ENCODE results near the gene TTC13.
"Not testable (repeated sequence)": the region's sequence is repeated elsewhere in the genome, so short reads cannot be mapped to it uniquely, and the experiment has no call there.

Gene TTC13

DNA sequence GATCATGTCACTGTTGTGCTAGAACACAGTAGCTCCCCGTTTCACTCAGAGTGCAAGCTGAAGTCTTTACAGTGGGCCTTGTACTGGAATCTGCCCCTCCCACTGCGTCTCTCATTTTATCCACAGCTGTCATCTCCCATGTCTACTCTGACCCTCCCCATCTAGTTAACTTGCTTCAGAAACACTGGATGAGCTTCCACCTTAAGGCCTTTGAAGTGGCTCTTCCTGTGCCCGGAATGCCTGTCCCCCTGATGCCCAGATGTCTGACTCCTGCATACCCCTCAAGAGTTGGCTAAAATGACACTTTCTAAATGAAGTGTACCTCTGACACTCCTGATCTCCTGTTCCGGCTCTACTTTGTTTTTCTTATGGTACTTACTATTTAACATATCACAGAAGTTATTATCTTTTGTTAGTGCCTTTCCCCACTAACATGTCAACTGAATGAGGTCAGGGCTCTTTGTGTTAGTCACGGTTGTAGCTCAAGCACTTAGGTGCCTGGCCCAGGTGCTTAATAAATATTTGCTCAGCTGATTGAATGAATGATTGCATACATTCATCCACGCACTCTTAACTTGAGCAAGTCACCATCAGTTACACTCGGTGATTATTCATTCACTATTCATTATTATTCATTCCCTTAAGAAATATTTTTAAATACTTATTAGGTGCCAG, 13.6 kb upstream of the TTC13 start:
- no peak for DNase-seq (ENCODE audit: low read depth)

DNA sequence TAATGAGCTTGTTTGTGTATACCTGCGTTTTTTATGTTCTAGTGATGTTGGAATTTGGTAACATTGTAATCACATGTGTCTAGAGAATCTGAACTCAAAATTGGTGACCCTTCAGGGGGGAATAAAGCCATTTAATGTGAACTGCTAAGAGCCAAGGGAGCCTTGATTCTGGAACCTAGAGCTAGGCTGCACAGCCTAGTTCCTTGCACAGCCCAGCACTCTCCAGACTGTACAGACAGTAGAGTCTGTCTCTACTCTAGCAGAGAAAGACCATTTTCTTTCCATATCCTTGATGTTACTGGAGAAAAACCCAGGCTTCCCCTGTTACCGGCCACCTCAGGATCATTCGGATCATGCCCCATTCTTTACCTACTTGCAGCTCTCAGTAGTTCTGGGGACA, 8.8 kb upstream of the TTC13 start:
- no peak for DNase-seq (ENCODE audit: low read depth)

DNA sequence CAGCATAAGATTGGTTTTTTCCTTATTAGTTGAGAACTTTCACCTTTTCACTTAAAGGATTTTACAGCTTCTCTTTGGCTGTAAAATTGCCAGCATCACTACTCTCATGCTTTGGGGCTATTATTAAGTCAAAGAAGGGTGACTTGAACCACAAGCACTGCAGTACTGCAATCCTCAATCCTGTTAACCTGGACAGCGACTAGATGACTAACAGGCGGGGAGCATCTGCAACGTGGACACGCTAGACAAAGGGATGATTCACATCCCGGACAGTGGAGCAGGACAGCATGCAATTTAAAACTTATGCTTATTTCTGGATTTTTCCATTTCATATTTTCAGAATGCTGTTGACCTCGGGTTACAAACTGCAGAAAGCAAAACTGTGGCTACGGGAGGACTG, 8.3 kb upstream of the TTC13 start:
- no peak for DNase-seq (ENCODE audit: low read depth)

DNA sequence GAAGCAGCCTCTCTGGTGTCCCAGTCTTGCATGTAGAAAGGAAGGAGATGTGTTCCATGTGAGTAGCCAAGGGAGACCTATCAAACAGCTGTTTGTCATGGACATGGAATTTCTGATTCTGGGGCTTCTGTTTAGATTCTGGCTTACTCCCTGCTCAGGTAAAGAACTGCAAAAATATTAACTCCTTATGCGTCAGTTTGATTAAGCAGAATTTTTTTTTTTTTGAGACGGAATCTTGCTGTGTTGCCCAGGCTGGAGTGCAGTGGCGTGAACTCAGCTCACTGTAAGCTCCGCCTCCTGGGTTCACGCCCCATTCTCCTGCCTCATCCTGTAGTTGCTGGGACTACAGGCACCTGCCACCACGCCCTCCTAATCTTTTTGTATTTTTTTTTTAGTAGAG, 7.0 kb upstream of the TTC13 start:
- no peak for DNase-seq (ENCODE audit: low read depth)

DNA sequence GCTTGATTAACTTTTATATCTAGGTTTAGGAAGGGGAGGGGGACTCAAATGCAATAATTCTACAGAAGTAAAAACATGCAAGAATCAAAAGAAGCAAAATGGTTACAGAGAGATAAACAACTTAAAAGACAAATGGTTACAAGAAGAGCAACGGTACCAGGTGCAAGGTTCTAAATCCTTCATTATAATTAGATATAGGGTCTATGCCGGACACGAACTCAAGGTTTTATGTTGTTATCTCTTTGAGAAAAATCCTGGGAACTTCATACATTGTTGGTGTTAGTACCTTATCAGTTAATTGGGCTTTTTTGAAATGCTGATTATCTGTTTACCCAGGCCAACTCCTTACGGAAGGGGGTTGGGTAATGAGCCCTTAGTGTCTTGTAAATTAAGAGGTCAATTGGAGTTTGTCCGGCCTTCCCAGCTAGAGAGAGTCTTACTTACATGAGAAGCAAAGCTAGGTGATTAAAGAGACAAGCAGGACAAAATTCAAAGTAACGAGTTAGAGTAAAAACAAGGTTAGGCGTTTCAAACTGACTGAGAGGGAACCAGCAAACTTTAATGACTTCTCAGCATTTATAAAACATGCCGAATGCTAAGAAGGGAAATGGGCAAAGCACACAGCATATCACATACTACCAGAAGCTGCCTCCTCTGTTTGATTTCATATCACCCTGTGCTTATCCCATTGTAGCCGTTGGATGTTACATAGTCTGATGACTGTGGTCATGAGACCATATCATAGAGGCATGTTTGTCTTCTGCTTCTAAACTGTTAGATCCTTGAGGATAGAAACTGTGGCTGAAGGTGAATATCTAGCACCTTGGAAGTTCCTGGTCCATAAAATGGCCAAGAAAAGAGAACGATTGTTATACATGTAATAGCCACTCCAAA, 6.2 kb upstream of the TTC13 start:
- DNase-seq (ENCODE audit: low read depth), result not testable (repeated sequence)

DNA sequence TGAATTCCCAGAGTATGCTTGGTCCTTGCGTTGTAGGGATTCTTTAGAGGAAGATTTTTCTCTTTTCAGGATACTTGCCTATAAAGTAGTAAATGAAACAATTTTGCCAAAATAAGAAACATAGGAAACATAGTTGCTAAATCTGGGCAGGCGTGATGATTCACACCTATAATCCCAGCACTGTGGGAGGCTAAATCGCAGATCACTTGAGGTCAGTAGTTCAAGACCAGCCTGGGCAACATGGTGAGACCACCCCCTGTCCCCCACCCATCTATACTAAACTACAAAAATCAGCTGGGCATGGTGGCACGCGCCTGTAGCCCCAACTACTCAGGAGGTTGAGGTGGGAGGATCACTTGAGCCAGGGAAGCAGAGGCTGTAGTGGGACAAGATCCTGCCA, 5.2 kb upstream of the TTC13 start:
- DNase-seq (ENCODE audit: low read depth), result no peak

DNA sequence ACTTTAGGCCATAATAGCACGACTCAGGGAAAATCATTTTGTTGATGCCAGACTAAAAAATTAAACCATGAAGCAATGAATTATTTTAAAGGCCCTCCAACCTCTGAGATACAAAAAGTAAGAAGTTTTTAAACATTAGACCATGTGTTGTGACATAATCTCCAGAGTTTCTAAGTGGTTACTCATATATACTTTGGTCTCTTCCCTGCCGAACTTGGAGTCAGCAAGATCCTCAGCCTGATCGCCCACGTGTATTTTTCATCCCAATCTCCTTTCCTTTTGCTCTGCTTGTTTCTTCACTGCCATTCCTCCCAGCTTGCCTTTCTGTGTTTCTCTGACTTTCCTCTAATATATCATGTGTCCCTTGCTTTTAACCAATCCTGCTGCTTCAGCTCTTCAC, 4.0 kb upstream of the TTC13 start:
- DNase-seq (ENCODE audit: low read depth), result no peak

DNA sequence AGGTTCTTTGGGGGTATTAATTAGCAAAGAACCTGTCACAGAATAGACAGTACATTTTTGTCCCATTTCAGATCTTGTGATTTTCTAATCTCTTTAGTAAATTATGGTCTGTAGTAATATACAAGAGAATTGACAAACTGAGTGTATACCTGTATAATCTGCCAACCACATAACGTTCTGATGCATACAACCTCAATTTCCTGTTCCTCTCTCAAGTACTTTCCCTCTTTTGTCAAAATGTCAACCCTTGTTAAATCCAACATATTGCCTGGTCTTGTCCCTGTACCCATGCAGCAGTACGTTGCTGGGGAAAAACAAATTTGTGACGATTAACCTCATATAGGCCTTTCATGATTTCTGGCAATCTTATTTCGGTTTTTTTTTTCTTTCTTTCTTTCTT, 1.3 kb upstream of the TTC13 start:
- no peak for DNase-seq (ENCODE audit: low read depth)

DNA sequence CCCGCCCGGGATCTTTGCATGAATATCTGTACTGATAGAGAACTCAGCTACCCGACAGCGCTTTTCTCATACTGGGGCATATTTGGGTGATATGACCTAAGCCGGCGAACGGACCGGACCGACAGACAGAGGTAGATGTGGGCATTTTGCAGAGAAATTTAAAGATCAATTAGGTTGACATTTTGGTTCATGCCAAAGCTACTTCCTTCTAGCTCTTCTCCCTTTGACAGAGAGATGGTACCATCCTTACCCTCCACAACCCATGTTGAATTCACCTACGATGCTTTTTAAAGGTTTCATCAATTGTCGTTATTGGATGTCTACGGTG, 692 bp upstream of the TTC13 start:
- no peak for DNase-seq (ENCODE audit: low read depth)

DNA sequence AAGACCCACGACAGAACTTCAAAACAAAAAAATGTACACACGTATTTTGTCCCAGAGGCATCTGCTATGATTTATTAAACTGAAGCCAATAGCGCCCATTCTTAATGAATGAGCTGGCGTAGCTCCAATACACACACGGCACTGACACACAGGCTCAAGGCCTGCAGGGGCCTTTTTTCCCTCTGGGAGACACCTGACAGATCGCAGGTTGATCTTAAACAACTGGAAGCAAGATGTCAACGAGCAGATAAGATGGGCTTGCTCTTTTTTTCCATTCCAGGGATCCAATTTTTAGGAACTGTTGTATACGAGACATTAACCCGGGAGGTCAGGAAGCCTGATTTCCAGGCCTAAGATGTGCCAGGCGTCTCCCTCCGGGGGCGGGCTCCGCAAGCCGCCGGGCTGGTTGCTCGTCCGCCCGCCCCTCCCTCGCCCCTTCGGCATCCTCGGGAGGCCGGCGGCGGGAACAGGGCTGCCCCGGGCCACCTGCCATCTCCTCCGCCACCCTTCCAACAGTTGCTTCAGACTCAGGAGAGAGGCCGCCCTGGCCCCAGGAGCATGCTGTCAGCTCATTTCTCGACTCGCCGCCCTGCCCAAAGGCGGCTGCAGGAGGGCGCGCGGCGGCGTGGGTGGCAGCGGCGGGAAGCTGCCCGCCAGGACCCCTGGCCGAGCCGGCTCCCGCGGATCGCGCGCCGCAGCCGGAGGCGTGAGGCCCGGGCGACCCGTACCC, 735 bp downstream of the TTC13 start:
- peak; percentile 19 for DNase-seq (ENCODE audit: low read depth)

DNA sequence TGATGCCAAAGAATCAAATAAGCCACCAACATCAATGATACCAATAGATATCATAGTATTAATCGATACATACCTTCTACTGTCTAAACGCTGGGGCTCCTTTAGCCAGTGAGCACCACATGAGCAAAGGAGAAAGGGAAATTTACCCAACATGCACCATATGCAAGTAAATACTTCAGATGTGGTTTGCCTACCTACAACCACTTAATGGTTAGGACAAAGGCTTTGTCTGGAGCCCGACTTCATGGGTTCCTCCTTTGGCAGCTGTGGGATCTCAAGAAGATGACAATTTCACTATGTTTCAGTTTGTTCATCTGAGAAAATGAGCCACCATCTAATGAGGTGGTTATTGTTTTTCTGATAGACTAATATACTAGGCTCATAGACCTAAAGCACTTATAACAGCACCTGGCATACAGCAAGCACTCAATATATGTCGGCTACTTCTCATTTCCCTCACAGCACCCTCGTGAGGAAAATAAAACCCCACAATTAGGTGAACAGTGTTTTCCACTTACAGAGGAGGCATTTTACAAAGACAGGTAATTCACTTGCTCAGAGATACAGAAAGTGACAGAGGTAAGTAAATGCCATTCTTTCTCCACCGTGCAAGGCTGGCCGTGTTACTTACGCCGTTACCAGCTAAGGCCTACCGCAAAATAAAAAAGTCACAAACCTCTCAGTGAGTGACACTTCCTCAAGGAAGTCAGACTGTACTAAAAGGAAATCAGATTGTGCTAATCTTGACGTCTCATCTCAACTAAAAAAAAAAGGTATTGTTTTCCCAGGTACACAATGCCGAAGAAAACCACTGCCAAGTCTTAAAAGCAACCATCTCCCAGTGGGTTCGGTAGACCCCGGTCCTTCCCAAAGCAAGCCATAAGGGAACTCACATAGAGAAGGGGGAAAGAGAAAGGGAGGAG, 1.6 kb downstream of the TTC13 start:
- DNase-seq (ENCODE audit: low read depth), result peak; percentile 3

DNA sequence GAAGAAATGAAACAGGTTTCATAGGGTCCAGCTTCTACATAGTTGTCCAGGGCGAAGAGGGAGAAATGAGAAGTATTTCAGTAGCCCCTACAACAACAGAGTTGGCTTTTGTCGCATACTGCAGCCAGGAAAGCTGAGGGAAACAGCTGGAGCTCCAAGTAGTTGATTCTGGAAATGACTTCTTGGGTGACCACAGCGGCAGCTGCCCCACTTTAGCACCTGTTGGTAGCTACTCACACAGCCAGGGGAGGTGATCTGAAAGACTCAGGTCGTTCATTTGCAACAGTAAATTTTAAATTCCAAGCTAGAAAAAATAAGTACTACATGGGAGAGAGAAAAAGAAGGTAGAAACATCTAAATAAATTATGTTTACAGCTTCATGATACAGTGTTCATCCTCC, 2.3 kb downstream of the TTC13 start:
- no peak for DNase-seq (ENCODE audit: low read depth)

DNA sequence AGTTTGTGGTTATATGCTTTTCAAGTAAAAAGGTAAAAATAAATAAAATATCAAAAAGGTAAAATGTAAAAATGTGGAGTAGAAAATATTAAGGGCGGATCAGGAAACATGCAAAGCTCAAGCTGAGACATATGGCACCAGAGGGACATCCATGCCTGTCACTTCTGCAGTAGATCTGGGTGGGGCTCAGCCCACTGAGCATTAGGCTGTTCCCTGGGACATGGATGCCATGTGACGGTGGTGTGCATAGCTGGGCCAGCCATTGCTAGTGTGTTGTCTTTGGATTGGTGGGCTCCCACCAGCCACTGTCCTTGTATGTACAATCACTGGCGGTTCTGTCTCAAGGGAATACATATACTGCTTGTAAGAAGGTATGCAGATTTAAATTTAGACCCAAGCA, 3.0 kb downstream of the TTC13 start:
- DNase-seq (ENCODE audit: low read depth), result no peak

DNA sequence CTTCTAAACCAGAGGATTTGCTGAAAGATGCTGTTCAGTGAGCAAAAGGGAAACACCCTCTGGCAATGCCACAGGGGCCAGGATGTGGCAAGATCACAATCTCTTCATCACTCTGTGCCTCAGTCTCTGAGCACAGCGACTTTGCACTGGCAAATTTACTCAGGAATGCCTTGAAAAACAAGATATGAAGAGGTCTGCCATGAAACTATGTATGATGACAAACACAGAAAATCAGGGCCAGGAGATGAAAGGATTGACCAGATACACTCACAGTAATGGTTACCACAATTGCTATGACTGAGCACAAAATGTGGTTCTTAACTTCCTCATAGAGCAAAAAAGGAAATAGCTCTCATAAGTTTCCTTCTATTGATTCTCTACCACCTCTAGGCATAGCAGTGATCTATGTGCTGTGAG, 5.8 kb downstream of the TTC13 start:
- peak; percentile 40 for DNase-seq (ENCODE audit: low read depth)

DNA sequence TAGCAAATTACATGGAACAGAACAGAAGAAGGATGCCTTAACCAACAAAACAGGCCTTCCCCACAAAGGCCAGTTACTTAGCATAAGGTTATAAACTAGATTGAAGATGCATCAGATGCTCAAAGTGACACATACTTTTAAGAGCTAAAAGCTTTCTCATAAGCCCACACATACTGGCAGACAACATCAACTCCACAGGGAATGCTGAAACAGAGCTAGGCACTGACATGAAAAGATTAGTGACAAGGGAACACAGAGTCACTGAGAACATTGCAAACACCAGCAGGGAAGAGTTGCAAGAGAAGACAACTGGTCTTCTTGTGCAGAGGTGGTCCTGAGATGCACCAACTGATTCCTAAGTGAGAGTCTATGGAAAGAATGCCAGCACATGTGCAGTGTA, 6.9 kb downstream of the TTC13 start:
- DNase-seq (ENCODE audit: low read depth), result no peak

DNA sequence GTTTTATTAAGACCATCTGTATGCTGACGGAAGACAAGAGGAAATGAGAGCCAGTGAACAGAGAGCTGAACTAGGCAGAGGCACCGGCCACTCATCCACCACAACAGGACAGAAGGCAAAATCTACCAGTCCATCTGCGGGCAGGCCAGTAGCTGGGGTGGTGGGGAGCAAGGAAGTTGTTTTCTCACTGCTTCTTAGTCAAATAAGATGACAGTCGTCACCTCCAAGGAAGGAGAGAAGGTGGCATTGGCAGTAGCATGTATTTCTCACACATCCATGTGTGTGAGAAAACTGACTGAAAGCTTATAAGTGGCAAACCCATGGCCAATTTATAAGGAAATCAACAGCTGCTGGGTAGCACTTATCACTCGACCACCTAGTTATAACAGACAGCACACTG, 8.2 kb downstream of the TTC13 start:
- DNase-seq (ENCODE audit: low read depth), result no peak

DNA sequence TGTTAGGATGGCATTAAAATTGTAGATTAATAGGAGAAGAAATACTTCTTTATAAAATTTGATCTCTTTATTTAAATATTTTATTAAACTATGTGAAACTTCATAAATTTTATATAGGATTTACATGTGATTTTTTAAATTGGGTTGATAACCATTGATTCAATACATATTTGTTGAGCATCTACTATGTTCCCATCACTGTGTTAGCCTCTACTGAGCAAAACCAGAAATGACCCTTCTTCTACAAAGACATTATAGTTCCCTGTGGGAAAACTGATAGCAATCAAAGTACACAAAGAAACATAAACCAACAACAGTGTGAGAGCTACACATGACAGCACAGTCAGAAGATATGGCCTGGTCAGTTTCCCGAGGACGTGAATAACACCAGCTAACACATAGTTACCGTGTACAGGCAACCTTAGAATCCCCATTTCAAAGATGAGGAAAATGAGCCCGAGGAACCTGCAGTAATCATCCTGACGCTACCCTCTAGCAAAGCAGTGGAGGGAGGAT, 12.2 kb downstream of the TTC13 start:
- no peak for DNase-seq (ENCODE audit: low read depth)

DNA sequence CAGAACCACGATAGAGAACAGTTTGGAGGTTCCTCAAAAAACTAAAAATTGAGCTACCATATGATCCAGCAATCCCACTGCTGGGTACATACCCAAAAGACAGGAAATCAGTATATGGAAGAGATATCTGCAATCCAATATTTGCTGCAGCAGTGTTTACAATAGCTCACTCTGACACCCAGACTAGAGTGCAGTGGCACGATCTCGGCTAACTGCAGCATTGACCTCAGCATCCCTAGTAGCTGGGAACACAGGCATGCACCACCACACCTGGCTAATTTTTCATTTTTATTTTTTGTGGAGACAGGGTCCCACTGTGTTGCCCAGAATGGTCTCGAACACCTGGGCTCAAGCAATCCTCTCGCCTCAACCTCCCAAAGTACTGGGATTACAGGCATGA, 13.1 kb downstream of the TTC13 start:
- no peak for DNase-seq (ENCODE audit: low read depth)

DNA sequence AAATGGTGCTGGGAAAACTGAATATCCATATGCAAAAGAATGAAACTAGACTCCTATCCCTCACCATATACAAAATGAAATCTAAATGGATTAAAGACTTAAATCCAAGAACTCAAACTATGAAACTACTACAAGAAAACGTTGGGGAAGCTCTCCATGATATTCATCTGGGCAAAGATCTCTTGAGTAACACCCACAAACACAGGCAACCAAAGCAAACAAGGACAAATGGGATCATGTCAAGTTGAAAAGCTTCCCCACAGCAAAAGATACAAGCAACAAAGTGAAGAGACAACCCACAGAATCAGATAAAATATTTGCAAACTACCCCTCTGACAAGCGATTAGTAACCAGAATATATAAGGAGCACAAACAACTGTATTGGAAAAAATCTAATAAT, 13.8 kb downstream of the TTC13 start:
- DNase-seq (ENCODE audit: low read depth), result no peak

DNA sequence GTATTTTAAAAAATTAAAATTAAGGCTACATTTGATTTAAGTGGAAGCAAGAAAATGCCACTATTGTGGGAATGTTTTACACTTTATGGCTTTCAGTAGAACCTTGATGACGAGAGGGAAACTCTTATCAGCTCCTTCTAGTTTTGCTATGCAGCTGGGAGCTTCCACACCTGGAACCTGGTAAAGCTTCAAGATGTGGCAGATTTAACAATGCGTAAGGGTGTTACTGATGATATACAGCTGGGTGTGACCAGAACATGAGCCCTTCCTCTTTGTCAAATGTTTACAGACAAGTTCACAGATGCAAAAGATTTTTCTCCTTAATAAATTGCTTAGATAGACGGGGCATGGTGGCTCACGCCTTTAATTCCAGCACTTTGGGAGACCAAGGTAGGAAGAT, 20.3 kb downstream of the TTC13 start:
- DNase-seq (ENCODE audit: low read depth), result no peak

DNA sequence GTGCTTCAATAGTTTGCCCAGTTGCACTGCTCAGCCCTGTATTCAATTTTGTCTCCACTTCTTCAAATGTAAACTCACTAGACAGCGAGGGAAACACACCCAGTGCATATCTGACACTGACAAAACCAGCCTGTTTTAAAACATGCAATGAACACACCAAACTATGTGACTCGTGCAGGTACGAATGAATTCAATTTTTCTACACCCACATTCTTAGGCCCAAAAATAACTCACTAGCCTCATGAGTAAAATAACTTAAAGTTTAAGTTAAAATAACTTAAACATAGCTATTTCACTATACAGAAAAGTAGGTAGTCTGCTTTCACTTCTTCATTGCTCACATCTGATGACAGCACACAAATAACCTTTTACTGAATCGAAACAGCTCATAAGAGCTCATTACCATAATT, 21.1 kb downstream of the TTC13 start:
- DNase-seq (ENCODE audit: low read depth), result no peak

DNA sequence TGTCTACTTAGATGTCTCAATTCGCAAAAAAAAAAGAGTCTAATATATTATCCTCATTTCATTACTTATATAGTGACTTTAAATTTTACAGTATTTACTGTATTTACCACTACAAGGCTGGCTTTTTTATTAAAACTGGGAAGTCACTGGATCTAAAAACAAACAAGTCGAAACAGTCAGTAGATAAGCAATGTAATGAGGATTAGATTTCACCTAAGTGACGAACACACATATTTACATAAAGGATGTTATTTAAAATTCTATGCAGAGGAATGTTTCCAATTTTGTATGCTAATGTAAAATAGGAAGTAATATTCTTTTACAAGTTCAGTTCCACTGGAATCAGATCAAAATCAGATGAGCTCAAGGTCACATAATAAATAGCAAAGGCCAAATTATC, 28.3 kb downstream of the TTC13 start:
- no peak for DNase-seq (ENCODE audit: low read depth)
